Hepatocyte (in vitro differentiated cells): Measurements from ENCODE around the gene SERPINF2.

Source experiments
- EZH2 ChIP-seq: fragments of 200-600 bp; sonication (generic); IDR thresholded peaks from 2 replicates; pipeline ENCODE4 v1.6.1; 2016; ENCODE audit warnings: antibody characterized with exemption, mild to moderate bottlenecking, borderline replicate concordance
- EZH2phosphoT487 ChIP-seq: fragments of 200-600 bp; sonication (generic); IDR thresholded peaks from one replicate; pipeline ENCODE4 v1.6.1; 2018; ENCODE audit warnings: antibody characterized with exemption, mild to moderate bottlenecking, low read depth, moderate library complexity; ENCODE audit not compliant: unreplicated experiment, severe bottlenecking
- TF ChIP-seq, protein P1 (sequence below): fragments of 200-600 bp; sonication (generic); IDR thresholded peaks from 2 replicates; pipeline ENCODE4 v1.5.1; 2016; ENCODE audit warnings: antibody characterized with exemption, mild to moderate bottlenecking; ENCODE audit not compliant: poor library complexity

DNA sequence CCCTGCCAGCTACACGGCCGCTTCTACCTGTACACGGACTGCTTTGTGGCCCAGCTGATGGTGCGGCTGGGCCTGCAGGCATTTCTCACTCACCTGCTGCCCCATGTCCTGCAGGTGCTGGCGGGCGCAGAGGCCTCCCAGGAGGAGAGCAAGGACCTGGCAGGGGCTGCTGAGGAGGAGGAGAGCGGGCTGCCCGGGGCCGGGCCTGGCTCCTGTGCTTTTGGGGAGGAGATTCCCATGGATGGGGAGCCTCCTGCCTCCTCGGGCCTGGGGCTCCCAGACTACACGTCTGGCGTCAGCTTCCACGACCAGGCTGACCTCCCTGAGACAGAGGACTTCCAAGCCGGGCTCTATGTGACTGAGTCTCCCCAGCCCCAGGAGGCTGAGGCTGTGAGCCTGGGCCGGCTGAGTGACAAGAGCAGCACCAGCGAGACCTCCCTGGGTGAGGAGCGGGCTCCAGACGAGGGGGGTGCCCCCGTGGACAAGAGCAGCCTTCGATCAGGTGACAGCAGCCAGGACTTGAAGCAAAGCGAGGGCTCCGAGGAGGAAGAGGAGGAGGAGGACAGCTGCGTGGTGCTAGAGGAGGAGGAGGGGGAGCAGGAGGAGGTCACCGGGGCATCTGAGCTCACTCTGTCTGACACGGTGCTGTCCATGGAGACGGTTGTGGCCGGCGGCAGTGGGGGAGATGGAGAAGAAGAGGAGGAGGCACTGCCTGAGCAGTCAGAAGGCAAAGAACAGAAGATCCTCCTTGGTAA, 14.6 kb upstream of the SERPINF2 start:
- TF ChIP-seq, protein P1, sequence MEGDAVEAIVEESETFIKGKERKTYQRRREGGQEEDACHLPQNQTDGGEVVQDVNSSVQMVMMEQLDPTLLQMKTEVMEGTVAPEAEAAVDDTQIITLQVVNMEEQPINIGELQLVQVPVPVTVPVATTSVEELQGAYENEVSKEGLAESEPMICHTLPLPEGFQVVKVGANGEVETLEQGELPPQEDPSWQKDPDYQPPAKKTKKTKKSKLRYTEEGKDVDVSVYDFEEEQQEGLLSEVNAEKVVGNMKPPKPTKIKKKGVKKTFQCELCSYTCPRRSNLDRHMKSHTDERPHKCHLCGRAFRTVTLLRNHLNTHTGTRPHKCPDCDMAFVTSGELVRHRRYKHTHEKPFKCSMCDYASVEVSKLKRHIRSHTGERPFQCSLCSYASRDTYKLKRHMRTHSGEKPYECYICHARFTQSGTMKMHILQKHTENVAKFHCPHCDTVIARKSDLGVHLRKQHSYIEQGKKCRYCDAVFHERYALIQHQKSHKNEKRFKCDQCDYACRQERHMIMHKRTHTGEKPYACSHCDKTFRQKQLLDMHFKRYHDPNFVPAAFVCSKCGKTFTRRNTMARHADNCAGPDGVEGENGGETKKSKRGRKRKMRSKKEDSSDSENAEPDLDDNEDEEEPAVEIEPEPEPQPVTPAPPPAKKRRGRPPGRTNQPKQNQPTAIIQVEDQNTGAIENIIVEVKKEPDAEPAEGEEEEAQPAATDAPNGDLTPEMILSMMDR: no peak
- TF ChIP-seq EZH2 (no peak), EZH2phosphoT487 (no peak)
